AG10803 (cell line): Measurements from ENCODE around the gene PELO.
A peak's percentile ranks its signal among the peaks of the same experiment; 100 is the strongest.

ENCODE experiments used
- DNase-seq: peaks from one replicate; pipeline ENCODE4 v3.0.0; 2010; ENCODE audit warnings: low read depth
- H3K4me3 ChIP-seq: 2 replicates; pipeline ENCODE4 v1.5.1; 2011; ENCODE audit warnings: mild to moderate bottlenecking, low read length, control low read depth
- TF ChIP-seq, protein P1 (sequence below): conservative IDR thresholded peaks from 2 replicates; pipeline ENCODE4 v1.5.1; 2011; ENCODE audit warnings: mild to moderate bottlenecking, low read length, control low read depth, inconsistent platforms

PELO gene

DNA sequence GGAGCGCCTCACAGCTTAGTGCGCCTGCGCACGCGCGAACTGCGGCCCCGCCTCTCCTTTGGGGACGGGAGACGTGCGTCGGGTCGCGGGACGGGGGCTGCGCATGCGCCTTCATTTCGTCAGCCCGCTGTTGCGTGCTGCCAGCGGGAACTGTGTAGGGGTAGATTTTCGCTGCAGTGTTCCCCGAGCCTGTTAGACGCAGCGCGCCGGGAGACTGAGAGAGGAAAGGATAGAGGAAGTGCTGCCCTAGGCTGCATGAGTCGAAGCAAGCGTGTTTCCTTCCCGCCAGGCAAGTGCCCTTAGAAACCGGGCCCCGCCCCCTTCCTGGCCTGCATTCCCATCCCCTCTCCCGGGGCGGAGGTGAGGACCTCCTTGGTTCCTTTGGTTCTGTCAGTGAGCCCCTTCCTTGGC, 12.3 kb downstream of the PELO start:
- TF ChIP-seq, protein P1, sequence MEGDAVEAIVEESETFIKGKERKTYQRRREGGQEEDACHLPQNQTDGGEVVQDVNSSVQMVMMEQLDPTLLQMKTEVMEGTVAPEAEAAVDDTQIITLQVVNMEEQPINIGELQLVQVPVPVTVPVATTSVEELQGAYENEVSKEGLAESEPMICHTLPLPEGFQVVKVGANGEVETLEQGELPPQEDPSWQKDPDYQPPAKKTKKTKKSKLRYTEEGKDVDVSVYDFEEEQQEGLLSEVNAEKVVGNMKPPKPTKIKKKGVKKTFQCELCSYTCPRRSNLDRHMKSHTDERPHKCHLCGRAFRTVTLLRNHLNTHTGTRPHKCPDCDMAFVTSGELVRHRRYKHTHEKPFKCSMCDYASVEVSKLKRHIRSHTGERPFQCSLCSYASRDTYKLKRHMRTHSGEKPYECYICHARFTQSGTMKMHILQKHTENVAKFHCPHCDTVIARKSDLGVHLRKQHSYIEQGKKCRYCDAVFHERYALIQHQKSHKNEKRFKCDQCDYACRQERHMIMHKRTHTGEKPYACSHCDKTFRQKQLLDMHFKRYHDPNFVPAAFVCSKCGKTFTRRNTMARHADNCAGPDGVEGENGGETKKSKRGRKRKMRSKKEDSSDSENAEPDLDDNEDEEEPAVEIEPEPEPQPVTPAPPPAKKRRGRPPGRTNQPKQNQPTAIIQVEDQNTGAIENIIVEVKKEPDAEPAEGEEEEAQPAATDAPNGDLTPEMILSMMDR: no peak
- peak; percentile 93 for DNase-seq
- H3K4me3 ChIP-seq: peak overlapping the region; percentile 84

DNA sequence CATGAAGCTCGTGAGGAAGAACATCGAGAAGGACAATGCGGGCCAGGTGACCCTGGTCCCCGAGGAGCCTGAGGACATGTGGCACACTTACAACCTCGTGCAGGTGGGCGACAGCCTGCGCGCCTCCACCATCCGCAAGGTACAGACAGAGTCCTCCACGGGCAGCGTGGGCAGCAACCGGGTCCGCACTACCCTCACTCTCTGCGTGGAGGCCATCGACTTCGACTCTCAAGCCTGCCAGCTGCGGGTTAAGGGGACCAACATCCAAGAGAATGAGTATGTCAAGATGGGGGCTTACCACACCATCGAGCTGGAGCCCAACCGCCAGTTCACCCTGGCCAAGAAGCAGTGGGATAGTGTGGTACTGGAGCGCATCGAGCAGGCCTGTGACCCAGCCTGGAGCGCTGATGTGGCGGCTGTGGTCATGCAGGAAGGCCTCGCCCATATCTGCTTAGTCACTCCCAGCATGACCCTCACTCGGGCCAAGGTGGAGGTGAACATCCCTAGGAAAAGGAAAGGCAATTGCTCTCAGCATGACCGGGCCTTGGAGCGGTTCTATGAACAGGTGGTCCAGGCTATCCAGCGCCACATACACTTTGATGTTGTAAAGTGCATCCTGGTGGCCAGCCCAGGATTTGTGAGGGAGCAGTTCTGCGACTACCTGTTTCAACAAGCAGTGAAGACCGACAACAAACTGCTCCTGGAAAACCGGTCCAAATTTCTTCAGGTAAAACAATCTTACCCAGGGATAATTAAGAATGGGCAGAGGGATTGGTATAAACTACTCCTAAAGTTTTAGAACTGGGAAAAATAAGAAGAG, 12.9 kb downstream of the PELO start:
- DNase-seq: peak; percentile 79
- TF ChIP-seq, protein P1: peak; percentile 26; the same call in 1 of the 2 replicates
- H3K4me3 ChIP-seq: peak overlapping the region; percentile 84

DNA sequence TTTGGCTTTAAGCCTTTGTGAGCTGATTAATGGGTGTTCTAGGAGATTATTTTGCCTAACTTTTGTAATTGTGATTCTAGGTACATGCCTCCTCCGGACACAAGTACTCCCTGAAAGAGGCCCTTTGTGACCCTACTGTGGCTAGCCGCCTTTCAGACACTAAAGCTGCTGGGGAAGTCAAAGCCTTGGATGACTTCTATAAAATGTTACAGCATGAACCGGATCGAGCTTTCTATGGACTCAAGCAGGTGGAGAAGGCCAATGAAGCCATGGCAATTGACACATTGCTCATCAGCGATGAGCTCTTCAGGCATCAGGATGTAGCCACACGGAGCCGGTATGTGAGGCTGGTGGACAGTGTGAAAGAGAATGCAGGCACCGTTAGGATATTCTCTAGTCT, 13.6 kb downstream of the PELO start:
- no peak for DNase-seq
- TF ChIP-seq, protein P1: no peak
- peak overlapping the region; percentile 84 for H3K4me3 ChIP-seq

DNA sequence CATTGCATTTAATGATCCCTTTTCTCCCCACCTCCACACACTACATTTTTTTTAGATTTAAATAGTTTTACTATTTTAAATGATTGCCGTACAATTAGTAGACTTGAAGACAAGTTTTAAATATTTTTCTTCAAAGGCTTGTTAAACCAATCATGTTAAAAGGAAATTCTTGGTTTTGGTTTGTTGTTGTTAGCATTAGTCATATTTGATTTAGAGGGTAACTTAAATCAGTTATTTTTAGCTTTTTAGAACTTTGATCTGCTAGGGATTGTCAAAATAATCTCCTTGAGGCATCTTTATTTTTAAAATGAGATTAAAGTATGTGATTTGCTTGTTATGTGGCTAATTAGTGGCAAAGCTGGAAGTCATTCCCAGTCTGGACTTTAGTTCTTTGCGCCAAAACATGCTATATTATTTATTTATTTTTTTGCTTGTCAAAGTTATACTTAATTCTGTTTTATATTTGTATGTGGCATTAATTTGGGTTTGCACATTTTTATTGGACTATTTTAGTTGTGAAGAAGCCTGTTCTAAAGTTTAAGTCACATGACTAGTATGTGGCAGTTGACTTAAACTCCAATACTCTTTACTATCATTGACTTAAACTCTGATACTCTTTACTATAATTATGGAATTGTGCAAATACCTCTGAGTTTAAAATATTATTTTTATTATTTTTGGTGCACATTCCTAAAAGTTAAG, 14.7 kb downstream of the PELO start:
- H3K4me3 ChIP-seq: peak overlapping the region; percentile 84
- DNase-seq: no peak
- TF ChIP-seq, protein P1: no peak

DNA sequence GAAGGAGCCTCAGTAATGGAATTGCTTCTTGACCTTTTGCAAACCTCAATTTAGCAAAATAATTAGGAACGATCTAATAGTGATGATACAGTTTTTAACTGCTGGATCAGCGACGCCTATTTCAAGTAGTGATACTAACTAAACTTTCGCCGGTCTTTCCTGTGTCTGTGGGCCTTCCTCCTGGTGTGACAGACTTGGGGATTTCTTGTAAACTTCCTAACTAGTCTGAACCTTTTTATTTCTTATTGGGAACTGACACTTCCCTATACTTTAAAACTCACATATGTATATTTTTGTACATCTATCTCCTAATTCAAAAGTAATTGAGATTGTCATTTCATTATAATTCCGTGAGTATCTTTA, 15.2 kb downstream of the PELO start:
- TF ChIP-seq, protein P1: no peak
- no peak for DNase-seq
- peak overlapping the region; percentile 18; the same call in 1 of the 2 replicates for H3K4me3 ChIP-seq

DNA sequence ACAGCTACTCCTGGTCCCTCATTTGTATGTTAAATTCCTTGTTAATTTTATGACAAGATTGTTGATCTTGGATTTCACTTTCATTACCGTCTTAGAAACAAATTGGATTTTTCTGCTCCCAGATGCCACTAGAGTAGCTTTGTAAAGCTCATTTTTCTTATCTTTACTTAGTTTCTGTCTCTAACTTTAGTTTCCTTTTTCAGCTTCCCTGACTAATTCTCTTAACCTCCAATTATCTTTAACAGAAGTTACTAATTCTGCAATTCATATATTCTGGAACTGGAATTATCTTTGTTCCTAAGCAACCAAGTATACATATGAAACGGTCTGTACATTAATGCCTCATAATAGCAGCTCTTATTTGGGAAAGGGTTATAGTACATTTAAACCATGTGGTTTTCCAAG, 16.7 kb downstream of the PELO start:
- no peak for DNase-seq
- TF ChIP-seq, protein P1: no peak
- H3K4me3 ChIP-seq: no peak overlapping the region

DNA sequence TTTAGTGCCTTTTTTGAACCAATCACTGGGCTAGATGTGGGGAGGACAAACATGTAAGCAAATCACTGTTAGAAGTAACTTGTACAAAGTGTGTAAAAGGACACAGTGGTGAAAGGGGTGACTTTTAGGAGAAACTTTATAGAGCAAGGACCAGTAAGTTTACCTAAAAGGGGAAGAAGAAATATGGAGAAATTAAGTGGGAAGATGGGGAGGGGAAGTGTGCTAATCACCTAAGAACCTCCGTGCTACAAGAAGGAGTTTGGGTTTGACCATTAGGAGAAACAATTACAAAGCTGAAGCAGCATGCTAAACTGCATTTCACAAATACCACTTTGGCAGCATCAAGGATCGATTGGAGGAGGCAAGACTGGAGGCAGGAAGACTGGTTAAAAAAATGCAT, 17.3 kb downstream of the PELO start:
- H3K4me3 ChIP-seq: no peak overlapping the region
- DNase-seq: no peak
- TF ChIP-seq, protein P1: no peak
